Measurements from ENCODE around the gene ATP8B1. TPM values are rescaled to one million over a fixed set of nuclear protein-coding genes. Genes with fewer than 3 reads are reported as not detected.

Gene ATP8B1
- total RNA-seq, 1 donor from 2014 or later = 13.1 TPM

GRCh38 chr18:57801761-57802212, 1.3 kb downstream of the ATP8B1 start:
- TF ChIP-seq, protein P1, sequence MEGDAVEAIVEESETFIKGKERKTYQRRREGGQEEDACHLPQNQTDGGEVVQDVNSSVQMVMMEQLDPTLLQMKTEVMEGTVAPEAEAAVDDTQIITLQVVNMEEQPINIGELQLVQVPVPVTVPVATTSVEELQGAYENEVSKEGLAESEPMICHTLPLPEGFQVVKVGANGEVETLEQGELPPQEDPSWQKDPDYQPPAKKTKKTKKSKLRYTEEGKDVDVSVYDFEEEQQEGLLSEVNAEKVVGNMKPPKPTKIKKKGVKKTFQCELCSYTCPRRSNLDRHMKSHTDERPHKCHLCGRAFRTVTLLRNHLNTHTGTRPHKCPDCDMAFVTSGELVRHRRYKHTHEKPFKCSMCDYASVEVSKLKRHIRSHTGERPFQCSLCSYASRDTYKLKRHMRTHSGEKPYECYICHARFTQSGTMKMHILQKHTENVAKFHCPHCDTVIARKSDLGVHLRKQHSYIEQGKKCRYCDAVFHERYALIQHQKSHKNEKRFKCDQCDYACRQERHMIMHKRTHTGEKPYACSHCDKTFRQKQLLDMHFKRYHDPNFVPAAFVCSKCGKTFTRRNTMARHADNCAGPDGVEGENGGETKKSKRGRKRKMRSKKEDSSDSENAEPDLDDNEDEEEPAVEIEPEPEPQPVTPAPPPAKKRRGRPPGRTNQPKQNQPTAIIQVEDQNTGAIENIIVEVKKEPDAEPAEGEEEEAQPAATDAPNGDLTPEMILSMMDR (IDR thresholded peaks at IDR 0.05; ENCODE audit: insufficient read depth, low read length, poor library complexity, severe bottlenecking) = no peak
- H3K4me3 ChIP-seq (ENCODE audit: low read depth, low read length) = peak overlapping the region; percentile 78
- DNase-seq (ENCODE audit: low read depth) = no peak

GRCh38 chr18:57801325-57801724, 1.8 kb downstream of the ATP8B1 start:
- no peaks in the 10 kb centered on the region for H3K27me3 ChIP-seq (ENCODE audit: control insufficient read depth, insufficient read depth, low read length)
- no peak for DNase-seq (ENCODE audit: low read depth)

More at GRCh38 chr18:57801761-57802212, 1.3 kb downstream of the ATP8B1 start:
- H3K36me3 ChIP-seq (ENCODE audit: control insufficient read depth, insufficient read depth, low read length) = no peaks in the 10 kb centered on the region
- no peaks in the 10 kb centered on the region for H3K27me3 ChIP-seq (ENCODE audit: control insufficient read depth, insufficient read depth, low read length)

DNA sequence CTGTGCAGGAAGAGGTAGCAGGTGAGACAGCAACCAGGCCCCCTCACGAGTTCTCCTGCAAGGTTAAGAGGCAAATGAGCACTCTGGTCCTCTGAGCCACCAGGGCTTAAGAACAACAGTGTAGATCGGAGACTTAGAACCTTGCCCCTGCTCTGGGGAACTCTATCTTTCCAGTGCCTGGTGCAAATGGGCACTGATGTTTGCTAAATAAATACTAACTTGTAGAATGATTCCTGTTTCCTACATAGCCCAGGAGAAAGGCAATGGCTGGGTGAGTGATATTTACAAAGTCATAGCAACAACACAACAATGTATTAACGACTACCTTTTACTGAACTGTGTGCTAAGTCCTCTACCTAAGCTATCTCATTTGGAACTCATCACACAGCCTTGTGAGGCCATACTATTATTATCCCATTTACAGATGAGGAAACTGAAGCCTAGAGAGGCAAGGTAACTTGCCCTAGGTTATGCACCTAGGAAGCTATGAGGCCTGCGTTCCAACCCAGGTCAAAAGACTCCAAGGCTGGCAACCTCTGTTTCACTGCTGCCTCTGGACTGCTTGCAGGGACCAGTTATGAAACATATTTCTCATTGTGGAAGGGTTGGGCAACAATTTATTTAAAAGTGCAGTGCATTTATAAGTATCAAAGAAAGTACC, 4.3 kb downstream of the ATP8B1 start:
- TF ChIP-seq, protein P1 (IDR thresholded peaks at IDR 0.05; ENCODE audit: insufficient read depth, low read length, poor library complexity, severe bottlenecking) = no peak
- H3K27me3 ChIP-seq (ENCODE audit: control insufficient read depth, insufficient read depth, low read length) = no peaks in the 10 kb centered on the region
- no peaks in the 10 kb centered on the region for H3K36me3 ChIP-seq (ENCODE audit: control insufficient read depth, insufficient read depth, low read length)
- no peak for DNase-seq (ENCODE audit: low read depth)
- H3K4me3 ChIP-seq (ENCODE audit: low read depth, low read length) = no peak overlapping the region

More at GRCh38 chr18:57801325-57801724, 1.8 kb downstream of the ATP8B1 start:
- H3K36me3 ChIP-seq (ENCODE audit: control insufficient read depth, insufficient read depth, low read length) = no peaks in the 10 kb centered on the region
- H3K4me3 ChIP-seq (ENCODE audit: low read depth, low read length) = peak overlapping the region; percentile 78
- TF ChIP-seq, protein P1 (IDR thresholded peaks at IDR 0.05; ENCODE audit: insufficient read depth, low read length, poor library complexity, severe bottlenecking) = no peak

- no peaks in the 10 kb centered on the region for H3K36me3 ChIP-seq (ENCODE audit: control insufficient read depth, insufficient read depth, low read length)
- DNase-seq (ENCODE audit: low read depth) = no peak
- no peak overlapping the region for H3K4me3 ChIP-seq (ENCODE audit: low read depth, low read length)
- no peaks in the 10 kb centered on the region for H3K27me3 ChIP-seq (ENCODE audit: control insufficient read depth, insufficient read depth, low read length)
- TF ChIP-seq, protein P1 (IDR thresholded peaks at IDR 0.05; ENCODE audit: insufficient read depth, low read length, poor library complexity, severe bottlenecking) = no peak
These were observed 5.9 kb downstream of the ATP8B1 start for GRCh38 chr18:57797209-57797651.

DNA sequence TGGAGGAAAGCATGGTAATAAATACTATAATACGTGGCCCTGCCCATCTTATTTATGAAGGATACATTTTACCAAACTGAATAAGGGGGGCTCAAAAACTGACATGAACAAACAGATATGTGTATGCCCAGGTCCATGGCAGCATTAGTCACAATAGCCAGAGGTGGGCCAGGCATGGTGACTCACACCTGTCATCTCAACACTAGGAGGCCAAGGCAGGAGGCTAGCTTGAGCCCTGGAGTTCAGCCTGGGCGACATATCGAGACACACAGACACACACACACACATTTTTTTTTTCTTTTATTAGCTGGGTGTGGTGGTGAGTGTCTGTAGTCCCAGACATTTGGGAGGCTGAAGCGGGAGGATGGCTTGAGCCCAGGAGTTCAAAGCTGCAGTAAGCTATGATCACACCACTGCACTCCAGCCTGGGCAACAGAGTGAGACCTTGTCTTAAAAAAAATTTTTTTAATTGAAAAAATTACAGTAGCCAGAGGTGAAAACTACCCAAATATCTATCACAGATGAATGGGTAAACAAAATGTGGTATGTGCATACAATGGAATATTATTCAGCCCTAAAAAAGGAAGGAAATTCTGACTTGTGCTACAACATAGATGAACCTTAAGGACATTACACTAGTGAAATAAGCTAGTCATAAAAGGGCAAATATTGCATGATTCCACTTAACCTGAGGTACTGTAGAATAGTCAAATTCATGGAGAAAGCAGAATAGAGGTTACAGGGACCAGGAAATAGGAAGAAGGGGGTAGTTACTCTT, 8.0 kb downstream of the ATP8B1 start:
- Histone ChIP-seq H3K4me3 (ENCODE audit: low read depth, low read length) (no peak overlapping the region), H3K36me3 (ENCODE audit: control insufficient read depth, insufficient read depth, low read length) (no peaks in the 10 kb centered on the region), H3K27me3 (ENCODE audit: control insufficient read depth, insufficient read depth, low read length) (no peaks in the 10 kb centered on the region)
- DNase-seq (ENCODE audit: low read depth) = no peak
- TF ChIP-seq, protein P1 (IDR thresholded peaks at IDR 0.05; ENCODE audit: insufficient read depth, low read length, poor library complexity, severe bottlenecking) = no peak

Data from kidney epithelial cell (primary cell).